Left lung (tissue), 10 donors: ENCODE measurements around the gene RIOK1. TPM values are rescaled to one million over a fixed set of nuclear protein-coding genes. Genes with fewer than 3 reads are reported as not detected.

ENCODE experiments used
- ATAC-seq: fragments of 200-7000 bp; cut with Tn5 transposase; one replicate; pipeline ENCODE4 v1.9.1; 2020; ENCODE audit warnings: moderate library complexity
- DNase-seq, 4 donors: peaks; one replicate each; pipeline ENCODE4 v3.0.0-alpha.2; 2013 to 2020
- H3K27ac ChIP-seq, 2 donors: fragments of 200-600 bp; sonication (generic) in 1 of 2; one replicate each; pipeline versions ENCODE4 v1.5.0 to v1.8.0; 2020 to 2021
- H3K27me3 ChIP-seq, 2 donors: fragments of 200-600 bp; sonication (generic) in 1 of 2; one replicate each; pipeline versions ENCODE4 v1.5.0 to v1.8.0; 2020 to 2021
- H3K36me3 ChIP-seq, 2 donors: fragments of 200-600 bp; sonication (generic) in 1 of 2; one replicate each; pipeline versions ENCODE4 v1.5.0 to v1.8.0; 2020 to 2021
- H3K4me1 ChIP-seq, 2 donors: fragments of 200-600 bp; one replicate each; pipeline ENCODE4 v1.8.0; 2021
- H3K4me3 ChIP-seq, 2 donors: fragments of 200-600 bp; sonication (generic) in 1 of 2; one replicate each; pipeline versions ENCODE4 v1.5.0 to v1.8.0; 2020 to 2021; ENCODE audit warnings: mild to moderate bottlenecking in 1 of 2
- H3K9me3 ChIP-seq, 2 donors: fragments of 200-600 bp; sonication (generic) in 1 of 2; one replicate each; pipeline versions ENCODE4 v1.5.0 to v1.8.0; 2020 to 2021
- intact Hi-C, 2 donors: fragments of 100-400 bp; cut with DNase I; formaldehyde crosslinking; loops; one replicate each; pipeline versions ENCODE4 v1.11.2 to v1.14.2; 2022
- polyA plus RNA-seq, 6 donors: library from polyadenylated mRNA; unstranded; fragments of 120-200 nt; gene quantifications; one replicate each; pipeline ENCODE4 v1.2.1, GENCODE V29; 2013; ENCODE audit not compliant: insufficient read length in 6 of 6
- total RNA-seq, 2 donors: library from RNA; stranded (reverse); fragmentation: NEBNext Ultra II Directional; extraction: Animal tissue kit (Norgen Biotek cat#: 25700); gene quantifications; one replicate each; pipeline ENCODE4 v1.2.1, GENCODE V29; 2021
- TF ChIP-seq, protein P1 (sequence below), 2 donors: fragments of 200-600 bp; sonication (generic) in 1 of 2; IDR thresholded peaks; one replicate each; pipeline versions ENCODE4 v1.5.0 to v1.8.0; 2021; ENCODE audit warnings: antibody characterized with exemption in 2 of 2
- donor health status: DM: no; HTN: yes; CAD: no.
- donor health status: DM: no; HTN: no; CAD: no.

The RIOK1 gene
- total and polyA plus RNA-seq, 8 donors = 15.0 to 38.3 (median 31.3) TPM

DNA sequence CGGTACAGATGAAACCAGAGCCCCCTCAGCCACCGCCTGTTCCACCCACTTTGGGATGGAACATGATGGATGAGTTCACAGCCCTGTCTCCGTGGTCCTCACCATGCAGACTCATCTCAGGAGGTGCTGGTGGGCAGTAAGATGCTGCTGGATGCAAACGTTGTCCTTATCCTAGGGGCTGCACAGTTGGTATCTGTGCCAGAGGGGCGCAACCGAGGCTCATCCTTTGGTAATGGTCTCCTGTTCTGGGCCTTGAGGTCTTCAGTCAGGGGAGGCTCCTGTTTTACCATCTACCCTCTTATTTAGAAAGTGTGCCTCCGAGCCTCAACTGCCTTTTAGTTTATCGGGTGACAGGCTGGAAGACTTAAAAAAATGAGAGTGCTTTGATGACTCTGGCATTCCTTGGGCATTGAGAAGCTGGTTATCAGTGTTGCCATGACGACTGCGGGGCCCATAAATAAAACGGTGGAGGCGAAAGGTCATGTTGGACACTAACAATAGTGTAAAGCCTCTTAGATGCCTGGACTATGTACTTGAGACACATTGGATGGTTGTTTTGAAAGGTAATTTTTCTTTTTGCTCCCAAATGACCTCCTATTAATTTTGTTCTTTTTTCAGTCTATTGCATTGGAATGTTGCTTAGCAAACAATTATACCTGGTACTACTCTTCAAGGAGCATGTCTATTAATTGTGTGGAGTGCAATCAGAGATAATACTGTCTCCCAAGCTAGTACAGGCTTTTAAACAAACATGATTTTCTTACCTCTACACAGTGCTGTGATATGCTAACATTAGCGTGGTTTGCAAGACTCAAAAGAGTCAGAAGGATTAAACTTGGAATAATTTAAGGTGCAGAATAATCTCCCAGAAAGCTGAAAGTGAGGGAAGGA lies 77.6 kb downstream of the RIOK1 start:
- intact Hi-C loops = no loop called here
- no peak overlapping the region for H3K4me3 ChIP-seq
- DNase-seq (no peak), ATAC-seq (peak; percentile 48)
- H3K9me3 ChIP-seq = no peaks in the 10 kb centered on the region
- H3K27me3 ChIP-seq = no peaks in the 10 kb centered on the region
- no peak overlapping the region for H3K27ac ChIP-seq
- H3K4me1 ChIP-seq = peaks cover 0 to 7% of the 10 kb centered on the region in 2 donors
- no peaks in the 10 kb centered on the region for H3K36me3 ChIP-seq
- TF ChIP-seq, protein P1, sequence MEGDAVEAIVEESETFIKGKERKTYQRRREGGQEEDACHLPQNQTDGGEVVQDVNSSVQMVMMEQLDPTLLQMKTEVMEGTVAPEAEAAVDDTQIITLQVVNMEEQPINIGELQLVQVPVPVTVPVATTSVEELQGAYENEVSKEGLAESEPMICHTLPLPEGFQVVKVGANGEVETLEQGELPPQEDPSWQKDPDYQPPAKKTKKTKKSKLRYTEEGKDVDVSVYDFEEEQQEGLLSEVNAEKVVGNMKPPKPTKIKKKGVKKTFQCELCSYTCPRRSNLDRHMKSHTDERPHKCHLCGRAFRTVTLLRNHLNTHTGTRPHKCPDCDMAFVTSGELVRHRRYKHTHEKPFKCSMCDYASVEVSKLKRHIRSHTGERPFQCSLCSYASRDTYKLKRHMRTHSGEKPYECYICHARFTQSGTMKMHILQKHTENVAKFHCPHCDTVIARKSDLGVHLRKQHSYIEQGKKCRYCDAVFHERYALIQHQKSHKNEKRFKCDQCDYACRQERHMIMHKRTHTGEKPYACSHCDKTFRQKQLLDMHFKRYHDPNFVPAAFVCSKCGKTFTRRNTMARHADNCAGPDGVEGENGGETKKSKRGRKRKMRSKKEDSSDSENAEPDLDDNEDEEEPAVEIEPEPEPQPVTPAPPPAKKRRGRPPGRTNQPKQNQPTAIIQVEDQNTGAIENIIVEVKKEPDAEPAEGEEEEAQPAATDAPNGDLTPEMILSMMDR (IDR thresholded peaks at IDR 0.05) = no peak

Other genes with a start within 250 kb of the RIOK1 start
- 100 to 1,000 TPM; 155 to 247 TPM for gene SSR1, start 76.6 kb upstream of the RIOK1 start, total RNA-seq
- gene SSR1, start 76.6 kb upstream of the RIOK1 start, polyA plus RNA-seq = 100 to 1,000 TPM; 111 to 141 (median 123) TPM
- not detected for gene CAGE1, start 66 bp upstream of the RIOK1 start, total RNA-seq
- gene CAGE1, start 66 bp upstream of the RIOK1 start, polyA plus RNA-seq = under 1 TPM in 4 of 6 donors, not detected in 2; 0.08 to 0.16 (median 0.10) TPM
- gene DSP, start 151.9 kb downstream of the RIOK1 start, total RNA-seq = 10 to 100 TPM; 15.1 to 29.2 TPM
- gene DSP, start 151.9 kb downstream of the RIOK1 start, polyA plus RNA-seq = 10 to 100 TPM; 53.6 to 75.5 (median 70.6) TPM
- gene SNRNP48, start 200.4 kb downstream of the RIOK1 start, total RNA-seq = 10 to 100 TPM in 1 of 2 donors, 1 to 10 TPM in 1; 7.6 to 11.6 TPM
- 10 to 100 TPM; 21.6 to 29.1 (median 28.2) TPM for gene SNRNP48, start 200.4 kb downstream of the RIOK1 start, polyA plus RNA-seq